ENCODE results near the gene SP4. TPM values are rescaled to one million over a fixed set of nuclear protein-coding genes. Genes with fewer than 3 reads are reported as not detected.

Gene SP4
- total RNA-seq, 1 experiment from 2014 or later, result 9.3 TPM

GRCh38 chr7:21430575-21430954 lies 2.7 kb downstream of the SP4 start:
- TF ChIP-seq EZH2 (IDR thresholded peaks at IDR 0.05; ENCODE audit: borderline replicate concordance, low read depth, low read length, poor library complexity, severe bottlenecking) (no peak), CTCF (conservative IDR thresholded peaks at IDR 0.05; ENCODE audit: low read depth, low read length) (no peak)
- intact Hi-C loops (cut with micrococcal nuclease; ENCODE audit: unreplicated experiment), result no loop called here
- peaks cover 12% of the 10 kb centered on the region for H3K4me1 ChIP-seq (ENCODE audit: insufficient read depth, low read length, poor library complexity, severe bottlenecking)
- no peak overlapping the region for H3K27ac ChIP-seq (ENCODE audit: low read depth, low read length, poor library complexity, severe bottlenecking)
- no TSS peak for BruUV-seq (replicated peaks)
- no peak overlapping the region for H3K4me3 ChIP-seq (ENCODE audit: low read depth, low read length, poor library complexity, severe bottlenecking)
- ChIA-PET POLR2A (ENCODE audit: low non-redundant PET) (no interaction called here), CTCF (no interaction called here)
- no peaks in the 10 kb centered on the region for H3K36me3 ChIP-seq (ENCODE audit: insufficient read depth, low read length, poor library complexity, severe bottlenecking)
- H3K9me3 ChIP-seq (ENCODE audit: low read depth, low read length, poor library complexity, severe bottlenecking), result no peaks in the 10 kb centered on the region
- no peak for DNase-seq (ENCODE audit: low spot score)
- H3K27me3 ChIP-seq (replicated peaks; ENCODE audit: insufficient read depth, low read depth, low read length, poor library complexity), result no peaks in the 10 kb centered on the region

- intact Hi-C loops (cut with micrococcal nuclease; ENCODE audit: unreplicated experiment), result no loop called here
- CTCF ChIA-PET, result no interaction called here
- H3K9me3 ChIP-seq (ENCODE audit: low read depth, low read length, poor library complexity, severe bottlenecking), result no peaks in the 10 kb centered on the region
- H3K4me3 ChIP-seq (ENCODE audit: low read depth, low read length, poor library complexity, severe bottlenecking), result no peak overlapping the region
- no peaks in the 10 kb centered on the region for H3K27me3 ChIP-seq (replicated peaks; ENCODE audit: insufficient read depth, low read depth, low read length, poor library complexity)
- no peaks in the 10 kb centered on the region for H3K36me3 ChIP-seq (ENCODE audit: insufficient read depth, low read length, poor library complexity, severe bottlenecking)
- H3K4me1 ChIP-seq (ENCODE audit: insufficient read depth, low read length, poor library complexity, severe bottlenecking), result no peaks in the 10 kb centered on the region
- no peak for TF ChIP-seq CTCF (conservative IDR thresholded peaks at IDR 0.05; ENCODE audit: low read depth, low read length)
- TF ChIP-seq EZH2 (IDR thresholded peaks at IDR 0.05; ENCODE audit: borderline replicate concordance, low read depth, low read length, poor library complexity, severe bottlenecking), result no peak
- H3K27ac ChIP-seq (ENCODE audit: low read depth, low read length, poor library complexity, severe bottlenecking), result no peak overlapping the region
- no TSS peak for BruUV-seq (replicated peaks)
- no peak for DNase-seq (ENCODE audit: low spot score)
- POLR2A ChIA-PET (ENCODE audit: low non-redundant PET), result no interaction called here
These were observed 15.4 kb downstream of the SP4 start for GRCh38 chr7:21443149-21443841.

- no peaks in the 10 kb centered on the region for H3K36me3 ChIP-seq (ENCODE audit: insufficient read depth, low read length, poor library complexity, severe bottlenecking)
- TF ChIP-seq EZH2 (IDR thresholded peaks at IDR 0.05; ENCODE audit: borderline replicate concordance, low read depth, low read length, poor library complexity, severe bottlenecking) (no peak), CTCF (conservative IDR thresholded peaks at IDR 0.05; ENCODE audit: low read depth, low read length) (no peak)
- no peaks in the 10 kb centered on the region for H3K4me1 ChIP-seq (ENCODE audit: insufficient read depth, low read length, poor library complexity, severe bottlenecking)
- no peaks in the 10 kb centered on the region for H3K27me3 ChIP-seq (replicated peaks; ENCODE audit: insufficient read depth, low read depth, low read length, poor library complexity)
- no peak for DNase-seq (ENCODE audit: low spot score)
- no TSS peak for BruUV-seq (replicated peaks)
- H3K4me3 ChIP-seq (ENCODE audit: low read depth, low read length, poor library complexity, severe bottlenecking), result no peak overlapping the region
- no peak overlapping the region for H3K27ac ChIP-seq (ENCODE audit: low read depth, low read length, poor library complexity, severe bottlenecking)
- intact Hi-C loops (cut with micrococcal nuclease; ENCODE audit: unreplicated experiment), result no loop called here
- ChIA-PET CTCF (no interaction called here), POLR2A (ENCODE audit: low non-redundant PET) (no interaction called here)
- H3K9me3 ChIP-seq (ENCODE audit: low read depth, low read length, poor library complexity, severe bottlenecking), result peaks cover 14% of the 10 kb centered on the region
These were observed 21.1 kb downstream of the SP4 start for GRCh38 chr7:21448974-21449373.
